Measurements from ENCODE around the gene CCDC169.

Gene CCDC169

DNA sequence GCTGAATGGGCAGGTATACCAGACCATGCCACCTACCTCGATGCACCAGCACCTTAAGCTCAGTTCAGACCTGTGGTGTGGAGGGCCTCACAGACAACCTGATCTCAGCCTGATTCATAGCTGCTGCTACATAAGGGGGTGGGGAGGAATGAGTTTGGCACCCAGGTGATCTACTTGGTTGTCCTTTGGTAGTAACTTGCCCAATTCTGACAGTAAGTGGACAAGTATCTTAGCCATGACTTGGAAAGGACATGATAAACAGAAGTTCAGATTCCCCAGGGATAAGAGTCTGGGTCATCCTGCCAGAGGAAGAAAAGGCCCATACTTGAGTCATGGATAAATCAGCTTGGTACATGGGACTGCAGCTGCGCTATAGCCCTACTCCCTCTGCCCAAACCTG lies 54.9 kb downstream of the CCDC169 start:
- no peak for DNase-seq

GRCh38 chr13:36231236-36231635 lies 66.4 kb downstream of the CCDC169 start:
- DNase-seq, result no peak

DNA sequence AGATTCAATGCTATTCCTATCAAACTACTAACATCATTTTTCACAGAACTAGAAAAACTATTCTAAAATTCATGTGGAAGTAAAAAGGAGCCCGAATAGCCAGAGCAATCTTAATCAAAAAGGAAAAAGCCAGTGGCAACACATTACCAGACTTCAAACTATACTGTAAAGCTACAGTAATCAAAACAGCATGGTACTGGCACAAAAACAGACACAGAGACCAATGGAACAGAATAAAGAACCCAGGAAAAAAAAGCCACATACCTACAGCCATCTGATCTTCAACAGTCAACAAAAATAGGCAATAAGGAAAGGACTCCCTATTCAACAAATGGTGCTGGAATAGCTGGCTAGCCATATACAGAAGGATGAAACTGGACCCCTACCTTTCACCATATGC lies 72.9 kb downstream of the CCDC169 start:
- no peak for DNase-seq

DNA sequence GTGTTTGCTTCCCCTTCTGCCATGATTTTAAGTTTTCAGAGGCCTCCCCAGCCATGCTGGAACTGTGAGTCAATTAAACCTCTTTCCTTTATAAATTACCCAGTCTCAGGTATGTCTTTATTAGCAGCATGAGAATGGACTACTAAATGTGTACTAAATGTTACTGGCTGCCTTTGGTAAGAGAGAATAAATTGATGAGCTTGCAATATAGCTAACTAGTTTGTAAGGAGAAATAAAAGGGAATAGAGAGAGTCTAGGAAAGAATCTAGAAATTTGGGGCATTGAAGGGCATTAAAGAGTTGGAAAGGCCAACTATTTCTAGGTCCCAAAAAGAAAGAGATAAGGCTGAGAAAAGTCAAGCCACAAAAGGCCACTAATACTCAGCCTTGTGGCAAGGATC lies 77.7 kb downstream of the CCDC169 start:
- no peak for DNase-seq

GRCh38 chr13:36217456-36217855 lies 80.2 kb downstream of the CCDC169 start:
- no peak for DNase-seq

- no peak for DNase-seq
Measured at GRCh38 chr13:36214163-36214921, 83.3 kb downstream of the CCDC169 start, which contains the start of gene SOHLH2. Gene SOHLH2, minus strand, starts transcription at chr13:36214556. Its CDS starts 30 bp downstream, at chr13:36214526.

GRCh38 chr13:36212789-36213188 lies 84.8 kb downstream of the CCDC169 start:
- no peak for DNase-seq

DNA sequence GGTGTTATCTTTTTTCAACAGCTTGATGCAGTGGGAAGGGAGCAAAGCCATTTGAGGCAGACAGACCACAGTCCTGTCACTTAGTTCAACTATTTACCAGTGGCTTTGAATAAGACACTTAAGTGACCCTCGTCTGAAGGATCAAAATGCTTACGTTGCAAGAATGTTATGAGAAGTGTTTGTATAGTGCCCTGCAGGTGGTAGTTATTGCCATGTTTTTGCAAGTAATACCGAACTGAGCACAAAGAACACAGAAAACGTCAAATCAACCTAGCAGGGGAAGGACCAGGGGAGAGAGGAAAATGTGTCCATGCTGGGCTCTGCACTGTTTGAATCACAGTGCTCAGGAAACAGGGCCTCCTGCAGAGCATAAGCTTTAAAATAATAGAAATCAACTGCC lies 86.0 kb downstream of the CCDC169 start:
- DNase-seq, result no peak

DNA sequence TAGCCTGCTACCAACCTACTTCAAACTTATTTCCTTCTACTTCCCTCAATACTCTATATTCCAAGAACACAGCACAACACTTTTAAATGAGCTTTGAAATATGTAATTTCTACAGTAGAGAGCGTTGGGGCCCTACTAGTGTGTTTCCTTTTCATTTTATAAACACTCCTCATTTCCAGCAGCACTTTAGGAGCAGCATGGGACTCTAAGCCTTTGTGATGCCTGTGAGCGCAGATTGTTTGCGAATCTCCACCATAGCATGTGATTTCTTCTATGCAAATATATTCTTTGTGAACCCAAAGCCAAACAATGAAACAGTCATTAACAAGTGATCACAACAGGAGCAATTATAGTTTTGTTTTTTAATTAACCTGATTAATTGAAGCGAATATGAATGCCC lies 86.9 kb downstream of the CCDC169 start:
- no peak for DNase-seq

DNA sequence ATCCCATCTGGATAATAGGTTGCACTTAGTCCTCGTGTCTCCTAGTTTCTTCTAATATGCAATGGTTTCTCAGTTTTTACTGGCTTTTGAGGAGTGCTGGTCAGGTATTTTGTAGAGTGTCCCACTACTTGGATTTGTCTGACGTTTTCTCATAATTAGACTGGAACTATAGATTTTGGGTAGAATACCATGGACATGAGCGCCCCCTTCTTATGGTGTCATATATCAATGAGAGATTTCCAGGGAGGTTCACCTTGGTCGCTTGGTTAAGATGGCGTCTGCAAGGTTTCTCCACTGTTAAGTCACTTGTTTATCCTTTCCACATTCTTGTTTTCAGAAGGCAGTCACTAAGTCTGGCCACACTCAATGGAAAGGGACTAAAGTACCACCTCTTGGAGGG lies 89.9 kb downstream of the CCDC169 start:
- DNase-seq, result no peak

DNA sequence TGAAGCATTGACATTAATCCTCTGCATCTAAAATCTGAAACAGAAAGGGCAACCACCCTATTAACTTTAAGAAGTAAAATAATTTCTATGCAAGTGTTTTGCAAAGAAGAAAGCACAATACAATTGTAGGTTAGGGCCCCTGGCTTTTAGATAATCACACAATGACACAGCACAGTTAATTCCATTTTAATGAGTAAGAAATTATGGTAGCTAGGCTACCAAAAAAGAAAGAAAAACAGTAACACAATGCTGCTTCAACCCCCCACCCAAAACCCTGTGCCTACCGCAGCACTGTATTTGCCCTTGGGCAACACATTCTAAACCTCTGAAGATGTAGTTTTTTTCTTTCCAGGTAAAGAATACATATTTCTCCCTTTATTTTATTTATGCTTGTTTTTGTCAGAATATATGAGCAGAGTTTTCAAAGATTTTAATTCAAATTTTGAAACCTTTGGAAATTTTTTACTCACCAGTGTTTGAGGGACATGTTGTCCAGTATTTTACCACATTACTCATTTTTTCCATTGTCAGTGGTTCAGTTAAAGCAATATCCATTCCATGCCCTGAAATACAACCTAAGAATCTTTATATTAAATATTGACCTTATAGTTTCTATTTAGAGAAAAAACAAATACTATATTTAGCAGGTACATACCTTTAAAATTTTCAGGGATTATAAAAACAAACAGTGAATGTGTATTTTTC lies 104.3 kb downstream of the CCDC169 start:
- no peak for DNase-seq

GRCh38 chr13:36192166-36192565 lies 105.4 kb downstream of the CCDC169 start:
- no peak for DNase-seq

GRCh38 chr13:36190771-36191170 lies 106.8 kb downstream of the CCDC169 start:
- DNase-seq, result no peak

DNA sequence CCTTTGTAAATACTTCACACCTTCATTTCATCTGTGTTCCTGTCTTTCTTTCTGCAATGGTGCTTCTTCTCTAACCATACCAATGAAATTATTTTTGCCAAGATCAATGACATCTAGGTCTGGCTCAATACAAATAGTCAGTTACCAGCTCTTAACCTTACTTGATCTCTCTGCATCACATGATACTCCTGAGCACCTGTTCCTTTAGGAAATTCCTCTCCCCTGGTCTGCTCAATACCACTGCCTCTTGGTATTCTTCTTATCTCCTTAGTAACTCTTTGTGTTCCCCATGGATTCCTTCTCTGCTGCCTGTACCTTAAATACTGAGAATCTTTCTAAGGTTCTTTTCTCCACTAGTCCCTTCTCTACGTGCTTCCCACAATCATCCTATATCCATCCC lies 109.2 kb downstream of the CCDC169 start:
- DNase-seq, result no peak

GRCh38 chr13:36183901-36184300 lies 113.7 kb downstream of the CCDC169 start:
- no peak for DNase-seq

Measured in suppressor macrophage (primary cell).